T-helper 2 cell treated with Interferon-gamma antibody and Interleukin-4, amounts not matched to agents 5 μg/mL and 100 μg/mL, for 36 hours (primary cell): ENCODE results near the gene SAMD4B.
"Not testable (repeated sequence)": the region's sequence is repeated elsewhere in the genome, so short reads cannot be mapped to it uniquely, and the experiment has no call there.

Experiments
- DNase-seq: peaks from one replicate; pipeline ENCODE4 v3.0.0; 2021; ENCODE audit warnings: low spot score
- H3K27ac Mint-ChIP-seq: one replicate; pipeline ENCODE4 v1.8.0; 2021; ENCODE audit warnings: mild to moderate bottlenecking, mixed read lengths
- H3K27me3 Mint-ChIP-seq: one replicate; pipeline ENCODE4 v1.8.0; 2021; ENCODE audit warnings: low read depth, mixed read lengths
- H3K36me3 Mint-ChIP-seq: one replicate; pipeline ENCODE4 v1.8.0; 2021; ENCODE audit warnings: low read depth, mixed read lengths
- H3K4me1 Mint-ChIP-seq: one replicate; pipeline ENCODE4 v1.8.0; 2021; ENCODE audit warnings: low read depth, mixed read lengths
- H3K4me3 Mint-ChIP-seq: one replicate; pipeline ENCODE4 v1.8.0; 2022; ENCODE audit warnings: mild to moderate bottlenecking, moderate library complexity, mixed read lengths
- H3K9me3 Mint-ChIP-seq: one replicate; pipeline ENCODE4 v1.8.0; 2021; ENCODE audit warnings: mixed read lengths

SAMD4B gene

GRCh38 chr19:39319892-39320248 is 22.4 kb upstream of the SAMD4B start:
- Mint-ChIP-seq H3K27ac (peak overlapping the region; percentile 13), H3K9me3 (no peaks in the 10 kb centered on the region), H3K4me3 (peak overlapping the region; percentile 78), H3K27me3 (peaks cover 7% of the 10 kb centered on the region), H3K4me1 (peaks cover 16% of the 10 kb centered on the region), H3K36me3 (peaks cover 3% of the 10 kb centered on the region)
- no peak for DNase-seq

- Mint-ChIP-seq H3K27me3 (peaks cover 7% of the 10 kb centered on the region), H3K9me3 (no peaks in the 10 kb centered on the region), H3K4me1 (peaks cover 16% of the 10 kb centered on the region), H3K4me3 (peak overlapping the region; percentile 72), H3K27ac (peak overlapping the region; percentile 50), H3K36me3 (peaks cover 4% of the 10 kb centered on the region)
- DNase-seq: no peak
These were observed 20.9 kb upstream of the SAMD4B start for GRCh38 chr19:39321117-39321831.

DNA sequence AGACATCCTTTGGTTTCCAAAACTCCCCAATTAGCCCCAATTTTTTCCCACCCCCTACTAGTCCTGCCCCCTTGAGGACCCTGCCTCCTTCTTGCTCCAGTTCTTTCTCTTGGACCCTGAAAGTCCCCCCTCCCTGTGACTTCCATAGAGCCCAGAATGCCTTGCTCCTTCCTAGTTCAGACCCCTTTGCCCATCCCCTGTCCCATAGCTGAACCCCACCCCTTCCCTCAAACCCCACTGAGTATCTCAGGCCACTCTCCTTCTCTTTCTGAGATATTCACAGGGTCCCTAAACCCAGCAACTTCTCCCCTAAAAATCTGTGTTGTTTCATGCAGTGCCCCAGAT is 20.4 kb upstream of the SAMD4B start:
- Mint-ChIP-seq H3K36me3 (peaks cover 5% of the 10 kb centered on the region), H3K27ac (no peak overlapping the region), H3K9me3 (no peaks in the 10 kb centered on the region), H3K4me1 (peaks cover 16% of the 10 kb centered on the region), H3K4me3 (peak overlapping the region; percentile 72), H3K27me3 (peaks cover 7% of the 10 kb centered on the region)
- no peak for DNase-seq

DNA sequence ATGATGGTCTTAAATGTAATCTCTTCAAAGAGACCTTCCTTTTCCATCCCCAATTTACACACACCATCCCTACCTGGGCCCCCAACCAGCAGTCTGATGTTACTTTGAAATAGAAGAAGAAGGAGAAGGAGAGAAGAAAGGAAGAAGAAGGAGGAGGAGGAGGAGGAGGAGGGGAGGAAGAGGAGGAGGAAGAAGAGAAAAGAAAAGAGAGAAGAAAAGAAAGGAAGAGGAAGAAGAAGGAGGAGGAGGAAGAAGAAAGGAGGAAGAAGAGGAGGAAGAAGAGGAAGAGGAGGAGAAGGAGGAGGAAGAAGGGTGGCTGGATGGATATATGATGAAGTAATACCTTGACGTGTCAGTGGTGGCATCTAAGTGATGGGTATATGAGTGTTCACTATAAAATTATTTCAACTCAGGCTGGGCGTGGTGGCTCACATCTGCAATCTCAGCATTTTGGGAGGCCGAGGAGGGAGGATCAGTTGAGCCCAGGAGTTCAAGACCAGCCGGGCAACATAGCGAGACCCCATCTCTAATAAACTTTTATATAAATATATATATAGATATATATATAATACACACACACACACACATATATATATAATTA is 17.9 kb upstream of the SAMD4B start:
- H3K4me1 Mint-ChIP-seq: peaks cover 22% of the 10 kb centered on the region
- no peak overlapping the region for H3K27ac Mint-ChIP-seq
- no peak overlapping the region for H3K4me3 Mint-ChIP-seq
- H3K9me3 Mint-ChIP-seq: no peaks in the 10 kb centered on the region
- H3K27me3 Mint-ChIP-seq: peaks cover 7% of the 10 kb centered on the region
- no peak for DNase-seq
- H3K36me3 Mint-ChIP-seq: peaks cover 26% of the 10 kb centered on the region

GRCh38 chr19:39325778-39326665 is 16.2 kb upstream of the SAMD4B start:
- Mint-ChIP-seq H3K36me3 (peaks cover 32% of the 10 kb centered on the region), H3K27me3 (peaks cover 6% of the 10 kb centered on the region), H3K4me3 (no peak overlapping the region), H3K9me3 (no peaks in the 10 kb centered on the region), H3K4me1 (peaks cover 21% of the 10 kb centered on the region), H3K27ac (no peak overlapping the region)
- DNase-seq: no peak

DNA sequence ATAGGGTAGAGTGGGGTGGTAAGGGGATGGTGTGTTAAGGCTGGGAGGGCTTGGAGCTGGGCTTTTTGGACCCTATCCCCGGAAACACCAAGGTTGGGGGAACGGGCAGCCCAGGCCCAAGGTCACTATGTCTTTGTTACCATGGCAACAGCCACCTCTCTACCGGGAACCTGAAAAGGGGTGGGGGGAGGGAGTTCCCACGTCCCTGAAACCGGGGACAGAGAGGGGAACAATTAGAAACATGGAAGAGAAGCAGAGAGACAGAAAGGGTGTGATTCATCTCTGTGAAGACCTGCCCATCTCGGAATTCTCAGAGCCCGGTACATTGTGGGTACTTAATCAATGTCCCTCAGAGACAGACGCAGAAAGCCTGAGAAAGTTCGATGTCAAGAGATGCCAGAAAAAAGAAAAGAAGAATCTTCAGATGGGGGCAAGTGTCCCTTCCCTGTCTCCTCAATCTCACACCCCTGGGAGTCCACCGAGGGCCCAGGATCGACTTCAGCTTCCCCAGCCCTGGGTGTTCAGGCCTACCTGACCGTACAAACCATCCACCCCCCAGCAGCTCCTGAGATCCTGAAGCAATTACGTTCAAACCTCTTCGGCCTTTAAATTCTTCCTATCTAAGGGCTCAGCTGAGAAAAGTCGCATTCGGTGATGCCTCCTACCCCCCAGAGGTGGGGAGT is 14.7 kb upstream of the SAMD4B start:
- H3K27ac Mint-ChIP-seq: no peak overlapping the region
- no peak overlapping the region for H3K4me3 Mint-ChIP-seq
- no peak for DNase-seq
- peaks cover 39% of the 10 kb centered on the region for H3K36me3 Mint-ChIP-seq
- no peaks in the 10 kb centered on the region for H3K27me3 Mint-ChIP-seq
- peaks cover 15% of the 10 kb centered on the region for H3K4me1 Mint-ChIP-seq
- no peaks in the 10 kb centered on the region for H3K9me3 Mint-ChIP-seq

DNA sequence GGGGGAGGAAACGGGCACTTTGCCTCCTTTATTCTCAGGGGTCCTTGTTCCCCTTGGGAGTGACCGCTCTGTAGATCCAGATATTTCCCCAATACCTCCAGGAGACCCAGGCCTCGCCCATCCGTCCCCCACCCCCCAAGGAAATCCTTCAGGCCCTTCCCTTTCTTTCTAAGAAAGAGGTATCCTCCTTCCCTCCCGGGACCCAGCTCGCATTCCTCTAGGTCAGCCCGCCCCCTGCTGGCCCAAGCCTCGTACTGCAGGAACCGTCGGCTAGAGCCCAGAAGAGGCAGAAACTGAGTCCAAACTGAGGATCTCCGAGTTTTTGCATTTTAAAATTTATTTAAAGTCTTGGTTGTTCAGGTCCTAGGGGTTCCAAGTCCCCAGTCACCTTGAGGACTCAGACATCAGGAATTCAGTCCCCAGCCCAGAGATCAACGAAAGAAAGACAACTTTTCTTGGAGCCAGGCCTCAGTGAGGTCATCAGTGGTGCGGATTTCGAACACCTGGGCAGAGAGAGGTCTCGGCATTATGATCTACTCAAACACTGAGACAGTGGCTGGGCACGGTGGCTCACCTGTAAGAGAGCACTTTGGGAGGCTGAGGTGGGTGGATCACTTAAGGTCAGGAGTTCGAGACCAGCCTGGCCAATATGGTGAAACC is 14.0 kb upstream of the SAMD4B start:
- Mint-ChIP-seq H3K27me3 (no peaks in the 10 kb centered on the region), H3K36me3 (peaks cover 42% of the 10 kb centered on the region), H3K4me1 (peaks cover 17% of the 10 kb centered on the region), H3K4me3 (no peak overlapping the region), H3K27ac (peak overlapping the region; percentile 71), H3K9me3 (no peaks in the 10 kb centered on the region)
- peak; percentile 59 for DNase-seq

GRCh38 chr19:39329948-39330347 is 12.3 kb upstream of the SAMD4B start:
- peaks cover 54% of the 10 kb centered on the region for H3K36me3 Mint-ChIP-seq
- no peak overlapping the region for H3K4me3 Mint-ChIP-seq
- DNase-seq: no peak
- peaks cover 23% of the 10 kb centered on the region for H3K4me1 Mint-ChIP-seq
- no peaks in the 10 kb centered on the region for H3K9me3 Mint-ChIP-seq
- H3K27ac Mint-ChIP-seq: no peak overlapping the region
- no peaks in the 10 kb centered on the region for H3K27me3 Mint-ChIP-seq

GRCh38 chr19:39332293-39332692 is 9.9 kb upstream of the SAMD4B start:
- H3K36me3 Mint-ChIP-seq: peaks cover 55% of the 10 kb centered on the region
- H3K27ac Mint-ChIP-seq: no peak overlapping the region
- no peak overlapping the region for H3K4me3 Mint-ChIP-seq
- no peaks in the 10 kb centered on the region for H3K9me3 Mint-ChIP-seq
- H3K27me3 Mint-ChIP-seq: no peaks in the 10 kb centered on the region
- peaks cover 32% of the 10 kb centered on the region for H3K4me1 Mint-ChIP-seq
- no peak for DNase-seq

DNA sequence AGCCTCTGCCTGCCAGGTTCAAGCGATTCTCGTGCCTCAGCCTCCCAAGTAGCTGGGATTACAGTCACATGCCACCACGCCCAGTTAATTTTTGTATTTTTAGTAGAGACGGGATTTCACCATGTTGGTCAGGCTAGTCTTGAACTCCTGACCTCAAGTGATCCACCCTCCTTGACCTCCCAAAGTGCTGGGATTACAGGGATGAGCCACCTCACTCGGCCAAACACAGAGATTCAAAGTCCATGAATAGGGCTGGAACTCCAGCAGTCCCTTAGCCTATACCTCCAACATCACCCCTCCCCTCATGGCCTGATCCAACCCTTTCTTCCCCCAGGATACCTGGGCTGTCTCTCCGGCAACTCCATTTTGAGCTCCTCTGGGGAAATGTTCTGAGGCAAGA is 9.5 kb upstream of the SAMD4B start:
- Mint-ChIP-seq H3K36me3 (peaks cover 53% of the 10 kb centered on the region), H3K4me3 (peak overlapping the region; percentile 65), H3K27ac (peak overlapping the region; percentile 60), H3K4me1 (peaks cover 36% of the 10 kb centered on the region)
- not testable (repeated sequence) for H3K9me3 Mint-ChIP-seq, H3K27me3 Mint-ChIP-seq, DNase-seq

DNA sequence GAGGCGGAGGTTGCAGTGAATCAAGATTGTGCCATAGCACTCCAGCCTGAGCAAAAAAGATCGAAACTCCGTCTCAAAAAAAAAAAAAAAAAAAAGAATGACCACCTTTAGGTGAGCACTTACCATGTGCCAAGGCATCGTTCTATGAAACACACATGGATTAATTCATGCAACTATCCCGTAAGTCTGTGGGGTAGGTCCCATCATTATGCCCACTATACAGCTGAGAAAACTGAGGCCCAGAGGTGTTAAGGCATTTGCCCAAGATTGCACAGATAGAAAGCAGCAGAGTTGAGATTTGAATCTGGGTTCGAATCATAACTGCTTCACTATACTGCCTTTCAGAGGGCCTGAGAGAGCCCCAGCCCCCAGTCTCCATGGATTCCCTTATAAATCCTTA is 8.7 kb upstream of the SAMD4B start:
- Mint-ChIP-seq H3K27me3 (no peaks in the 10 kb centered on the region), H3K4me3 (peak overlapping the region; percentile 65), H3K36me3 (peaks cover 48% of the 10 kb centered on the region), H3K4me1 (peaks cover 38% of the 10 kb centered on the region), H3K9me3 (no peaks in the 10 kb centered on the region), H3K27ac (peak overlapping the region; percentile 67)
- no peak for DNase-seq

DNA sequence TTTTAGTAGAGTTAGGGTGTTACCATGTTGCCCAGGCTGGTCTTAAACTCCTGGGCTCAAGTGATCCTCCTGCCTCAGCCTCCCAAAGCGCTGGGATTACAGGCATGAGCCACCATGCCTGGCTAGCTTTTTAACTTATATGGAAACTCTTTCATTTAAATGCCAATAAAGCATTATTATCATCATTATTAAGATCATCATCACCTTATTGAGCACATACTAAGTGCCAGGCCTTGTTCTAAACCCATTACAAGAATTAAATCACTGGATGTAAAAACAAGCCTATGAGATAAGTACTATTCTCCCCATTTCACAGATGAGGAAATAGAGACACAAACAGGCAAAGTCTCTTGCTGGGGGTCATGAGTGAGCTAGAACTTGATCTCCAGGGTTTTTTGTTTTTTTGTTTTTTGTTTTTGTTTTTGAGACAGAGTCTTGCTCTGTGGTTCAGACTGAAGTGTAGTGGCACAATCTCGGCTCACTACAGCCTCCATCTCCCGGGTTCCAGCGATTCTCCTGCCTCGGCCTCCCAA is 7.7 kb upstream of the SAMD4B start:
- H3K27ac Mint-ChIP-seq: peak overlapping the region; percentile 97
- H3K36me3 Mint-ChIP-seq: peaks cover 42% of the 10 kb centered on the region
- H3K9me3 Mint-ChIP-seq: no peaks in the 10 kb centered on the region
- peaks cover 35% of the 10 kb centered on the region for H3K4me1 Mint-ChIP-seq
- H3K4me3 Mint-ChIP-seq: peak overlapping the region; percentile 99
- no peaks in the 10 kb centered on the region for H3K27me3 Mint-ChIP-seq
- no peak for DNase-seq

DNA sequence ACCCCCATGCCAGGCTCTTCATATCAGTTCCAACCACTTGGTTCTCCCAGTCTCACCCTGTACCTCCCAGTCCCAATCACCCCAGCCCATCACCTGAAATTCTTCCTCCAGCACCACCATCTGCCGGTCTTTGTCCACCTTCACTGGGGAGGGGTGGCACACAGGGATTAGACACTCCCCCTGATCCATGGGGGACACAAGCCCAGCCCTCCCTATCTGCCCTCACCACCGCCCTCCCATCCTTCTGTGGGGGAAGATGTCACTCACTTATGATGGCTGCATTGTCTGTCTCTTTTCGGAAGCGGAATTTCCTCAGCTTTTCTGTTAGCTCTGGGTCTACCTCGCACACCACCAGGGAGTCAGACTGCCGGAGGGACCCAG is 7.1 kb upstream of the SAMD4B start:
- DNase-seq: peak; percentile 21
- Mint-ChIP-seq H3K27me3 (no peaks in the 10 kb centered on the region), H3K4me1 (peaks cover 40% of the 10 kb centered on the region), H3K9me3 (no peaks in the 10 kb centered on the region), H3K36me3 (peaks cover 40% of the 10 kb centered on the region), H3K27ac (peak overlapping the region; percentile 97), H3K4me3 (peak overlapping the region; percentile 99)
